ENCODE data around the gene CHAF1A.
A peak's percentile ranks its signal among the peaks of the same experiment; 100 is the strongest.

Gene CHAF1A

GRCh38 chr19:4388337-4389063 lies 13.9 kb upstream of the CHAF1A start:
- no peak for TF ChIP-seq CTCF (IDR thresholded peaks at IDR 0.05)
- intact Hi-C loops (cut with DNase I; ENCODE audit: low total_unique reads): no loop called here
- no peaks in the 10 kb centered on the region for H3K27me3 ChIP-seq
- peaks cover 0 to 16% (median 7%) of the 10 kb centered on the region in 3 donors for H3K36me3 ChIP-seq
- H3K27ac ChIP-seq: peak overlapping the region; percentile 33 to 52
- no peak overlapping the region for H3K4me3 ChIP-seq
- H3K4me1 ChIP-seq: peaks cover 0 to 63% (median 51%) of the 10 kb centered on the region in 4 donors
- H3K9me3 ChIP-seq: no peaks in the 10 kb centered on the region
- DNase-seq: peak in 1 of 2 donors; percentile 77

GRCh38 chr19:4389064-4389375 lies 13.4 kb upstream of the CHAF1A start:
- H3K36me3 ChIP-seq: peaks cover 0 to 10% (median 7%) of the 10 kb centered on the region in 3 donors
- peak overlapping the region; percentile 33 to 52 for H3K27ac ChIP-seq
- H3K9me3 ChIP-seq: no peaks in the 10 kb centered on the region
- H3K4me1 ChIP-seq: peaks cover 0 to 64% (median 53%) of the 10 kb centered on the region in 4 donors
- intact Hi-C loops (cut with DNase I; ENCODE audit: low total_unique reads): no loop called here
- DNase-seq: no peak
- TF ChIP-seq CTCF (IDR thresholded peaks at IDR 0.05): no peak
- no peaks in the 10 kb centered on the region for H3K27me3 ChIP-seq
- no peak overlapping the region for H3K4me3 ChIP-seq

GRCh38 chr19:4389511-4390016 lies 12.9 kb upstream of the CHAF1A start:
- no peaks in the 10 kb centered on the region for H3K27me3 ChIP-seq
- no peak overlapping the region for H3K4me3 ChIP-seq
- H3K36me3 ChIP-seq: peaks cover 0 to 7% (median 5%) of the 10 kb centered on the region in 3 donors
- H3K4me1 ChIP-seq: peaks cover 0 to 70% (median 59%) of the 10 kb centered on the region in 4 donors
- intact Hi-C loops (cut with DNase I; ENCODE audit: low total_unique reads): no loop called here
- no peak for TF ChIP-seq CTCF (IDR thresholded peaks at IDR 0.05)
- H3K27ac ChIP-seq: peak overlapping the region; percentile 45 to 52
- peak in 1 of 2 donors; percentile 65 for DNase-seq
- no peaks in the 10 kb centered on the region for H3K9me3 ChIP-seq

GRCh38 chr19:4390017-4390566 lies 12.3 kb upstream of the CHAF1A start:
- Histone ChIP-seq H3K36me3 (peaks cover 0 to 9% (median 3%) of the 10 kb centered on the region in 3 donors), H3K4me1 (peaks cover 0 to 73% (median 61%) of the 10 kb centered on the region in 4 donors), H3K4me3 (peak overlapping the region in 1 of 2 donors; percentile 3), H3K9me3 (no peaks in the 10 kb centered on the region), H3K27me3 (no peaks in the 10 kb centered on the region), H3K27ac (peak overlapping the region; percentile 45 to 52)
- DNase-seq: peak; percentile 62 to 76
- TF ChIP-seq CTCF (IDR thresholded peaks at IDR 0.05): no peak
- intact Hi-C loops (cut with DNase I; ENCODE audit: low total_unique reads): no loop called here

- peak overlapping the region in 1 of 2 donors; percentile 3 for H3K4me3 ChIP-seq
- intact Hi-C loops (cut with DNase I; ENCODE audit: low total_unique reads): no loop called here
- no peak for TF ChIP-seq CTCF (IDR thresholded peaks at IDR 0.05)
- H3K27me3 ChIP-seq: no peaks in the 10 kb centered on the region
- peak in 1 of 2 donors; percentile 65 for DNase-seq
- no peaks in the 10 kb centered on the region for H3K9me3 ChIP-seq
- peak overlapping the region; percentile 45 to 52 for H3K27ac ChIP-seq
- H3K4me1 ChIP-seq: peaks cover 0 to 75% (median 58%) of the 10 kb centered on the region in 4 donors
- H3K36me3 ChIP-seq: peaks cover 0 to 8% (median 8%) of the 10 kb centered on the region in 3 donors
Measured at GRCh38 chr19:4390567-4391305, 11.7 kb upstream of the CHAF1A start.
